Hematopoietic multipotent progenitor cell treated with erythropoietin and hydrocortisone succinate and interleukin-3 and kit ligand, for 8 days (in vitro differentiated cells): ENCODE results near the gene NABP2.
"Not testable (repeated sequence)": the region's sequence is repeated elsewhere in the genome, so short reads cannot be mapped to it uniquely, and the experiment has no call there.

Experiments
- DNase-seq: peaks from one replicate; pipeline ENCODE4 v3.0.0-alpha.2; 2015

NABP2 gene

DNA sequence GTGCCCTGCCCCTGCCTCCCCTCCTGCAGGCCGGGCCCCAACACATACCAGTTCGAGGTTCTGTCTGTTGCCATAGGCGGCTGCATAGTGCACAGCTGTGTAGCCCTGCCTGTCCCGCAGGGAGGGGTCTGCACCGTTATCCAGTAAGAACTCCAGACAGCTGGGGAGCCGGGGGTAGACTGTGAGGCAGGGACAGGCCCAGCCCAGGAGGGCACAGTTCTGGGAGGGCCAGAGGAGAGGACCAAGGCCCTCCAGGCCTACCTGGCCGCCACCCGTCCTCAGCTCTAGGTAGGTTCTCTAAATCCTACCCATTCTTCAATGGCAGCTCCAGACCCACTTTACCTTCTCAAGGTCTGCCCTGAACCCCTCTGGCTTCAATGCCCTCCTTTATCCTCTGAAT, 24.6 kb downstream of the NABP2 start:
- DNase-seq = no peak

DNA sequence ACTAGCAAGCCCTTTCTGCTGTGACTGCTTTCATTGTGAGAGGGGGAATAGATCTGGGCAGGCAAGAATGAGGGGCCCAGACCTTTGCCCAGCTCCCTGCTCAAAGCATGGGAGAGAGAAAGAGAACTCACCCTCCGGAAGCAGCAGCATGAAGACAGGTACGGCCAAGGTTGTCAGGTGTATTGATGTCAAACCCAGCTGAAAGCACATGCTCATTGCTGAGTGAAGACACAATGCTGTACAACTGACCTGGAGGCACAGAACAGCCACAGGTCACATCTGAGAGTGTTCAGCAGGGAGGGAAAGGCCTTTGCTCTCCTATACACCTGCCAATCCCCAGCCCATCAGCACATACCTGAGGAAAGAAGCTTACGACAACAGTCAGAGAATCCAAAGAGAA, 28.5 kb downstream of the NABP2 start:
- no peak for DNase-seq

DNA sequence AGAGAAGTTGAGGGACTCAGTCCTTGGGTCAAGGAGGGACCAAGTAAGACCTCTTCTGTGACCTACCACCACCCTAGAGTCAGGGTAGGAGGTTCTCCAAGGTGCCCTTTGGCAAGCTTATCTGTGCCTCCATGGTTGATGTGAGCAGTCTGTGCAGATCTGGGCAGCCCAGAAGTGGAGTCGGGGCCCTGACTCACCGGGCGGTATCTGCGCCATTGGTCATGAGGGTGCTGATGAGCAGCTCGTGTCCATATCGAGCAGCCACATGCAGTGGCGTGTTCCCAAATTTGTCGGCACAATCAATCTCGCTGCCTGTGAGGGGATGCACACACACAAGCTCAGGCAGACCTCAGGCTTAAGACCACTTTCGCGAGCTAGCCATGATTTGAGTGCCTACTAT, 28.9 kb downstream of the NABP2 start:
- peak; percentile 34 for DNase-seq

GRCh38 chr12:56255671-56256070, 31.5 kb downstream of the NABP2 start:
- DNase-seq = no peak

- no peak for DNase-seq
Measured at GRCh38 chr12:56256326-56256960, 32.3 kb downstream of the NABP2 start.

GRCh38 chr12:56257071-56257470, 32.9 kb downstream of the NABP2 start:
- DNase-seq = no peak

GRCh38 chr12:56257491-56258067, 33.4 kb downstream of the NABP2 start:
- no peak for DNase-seq

GRCh38 chr12:56258068-56258819, 34.1 kb downstream of the NABP2 start, which contains the start of gene ANKRD52:
TSS of gene ANKRD52 (minus strand) at chr12:56258384. CDS start at chr12:56258269, 115 bp downstream.
- peak; percentile 75 for DNase-seq

GRCh38 chr12:56258820-56259183, 34.7 kb downstream of the NABP2 start:
- DNase-seq = no peak

DNA sequence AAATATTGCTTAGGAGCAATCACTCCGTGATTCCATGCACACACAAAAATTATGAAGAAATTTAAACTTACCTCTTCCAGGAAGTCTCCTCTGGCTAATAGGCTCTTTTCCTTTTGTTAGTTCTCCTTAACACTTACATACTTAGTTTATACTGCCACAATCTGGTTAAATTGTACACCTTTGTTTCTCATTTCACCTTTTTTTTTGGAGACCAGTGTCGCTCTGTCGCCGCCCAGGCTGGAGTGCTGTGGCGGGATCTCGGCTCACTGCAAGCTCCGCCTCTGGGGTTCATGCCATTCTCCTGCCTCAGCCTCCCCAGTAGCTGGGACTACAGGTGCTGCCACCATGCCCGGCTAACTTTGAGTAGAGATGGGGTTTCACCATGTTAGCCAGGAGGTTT, 36.2 kb downstream of the NABP2 start:
- no peak for DNase-seq

- no peak for DNase-seq
Measured at GRCh38 chr12:56260921-56261320, 36.8 kb downstream of the NABP2 start.

DNA sequence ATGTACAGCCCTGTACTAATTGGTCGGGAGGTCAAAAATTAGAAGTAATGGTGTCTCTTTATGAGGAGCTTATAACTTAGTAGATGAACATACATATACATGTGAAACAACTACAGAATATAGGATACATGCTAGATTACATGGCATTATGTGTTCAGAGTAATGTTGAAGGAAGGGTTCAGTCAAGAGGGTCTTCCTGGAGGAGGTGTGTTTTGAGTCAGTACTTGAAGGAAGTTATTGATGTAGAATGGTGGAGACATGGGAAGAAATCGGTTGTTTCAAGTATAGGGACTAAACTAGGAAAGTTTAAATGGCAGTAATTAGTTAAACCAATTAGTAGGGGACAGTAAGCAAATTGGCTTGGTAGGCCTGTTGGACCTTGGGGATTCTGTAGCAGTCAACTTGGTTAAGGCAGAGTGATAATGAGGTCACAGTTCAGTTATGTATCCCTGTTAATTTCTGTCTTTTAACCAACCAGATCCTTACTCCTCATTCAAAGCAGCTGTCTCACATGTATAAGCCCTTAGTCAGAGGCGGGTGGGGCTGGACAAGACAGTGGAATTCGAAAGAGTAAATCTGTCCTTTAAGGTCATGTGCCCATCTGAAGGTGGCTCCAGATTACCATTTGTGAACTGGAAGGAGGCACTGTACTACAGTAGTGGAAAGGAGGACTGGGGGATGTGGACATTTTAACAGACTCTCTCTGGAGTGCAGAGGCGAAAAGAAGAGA, 37.5 kb downstream of the NABP2 start:
- DNase-seq = peak; percentile 49

DNA sequence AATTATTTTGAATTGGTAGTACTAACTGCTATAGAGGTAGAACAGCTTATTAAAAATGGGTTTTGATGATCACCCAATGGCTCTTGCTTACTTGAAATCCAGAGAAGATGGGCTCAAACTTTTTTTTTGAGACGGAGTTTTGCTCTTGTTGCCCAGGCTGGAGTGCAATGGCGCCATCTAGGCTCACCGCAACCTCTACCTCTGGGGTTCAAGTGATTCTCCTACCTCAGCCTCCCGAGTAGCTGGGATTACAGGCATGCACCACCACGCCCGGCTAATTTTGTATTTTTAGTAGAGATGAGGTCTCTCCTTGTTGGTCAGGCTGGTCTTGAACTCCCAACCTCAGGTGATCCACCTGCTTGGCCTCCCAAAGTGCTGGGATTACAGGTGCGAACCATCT, 38.8 kb downstream of the NABP2 start:
- peak; percentile 37 for DNase-seq

GRCh38 chr12:56266068-56266692, 42.0 kb downstream of the NABP2 start:
- not testable (repeated sequence) for DNase-seq

GRCh38 chr12:56266693-56267442, 42.7 kb downstream of the NABP2 start, which contains the start of gene COQ10A:
TSS of gene COQ10A (plus strand) at chr12:56266942. CDS start at chr12:56267119, 177 bp downstream.
- peak; percentile 92 for DNase-seq

- DNase-seq = no peak
Measured at GRCh38 chr12:56267443-56268071, 43.4 kb downstream of the NABP2 start.

DNA sequence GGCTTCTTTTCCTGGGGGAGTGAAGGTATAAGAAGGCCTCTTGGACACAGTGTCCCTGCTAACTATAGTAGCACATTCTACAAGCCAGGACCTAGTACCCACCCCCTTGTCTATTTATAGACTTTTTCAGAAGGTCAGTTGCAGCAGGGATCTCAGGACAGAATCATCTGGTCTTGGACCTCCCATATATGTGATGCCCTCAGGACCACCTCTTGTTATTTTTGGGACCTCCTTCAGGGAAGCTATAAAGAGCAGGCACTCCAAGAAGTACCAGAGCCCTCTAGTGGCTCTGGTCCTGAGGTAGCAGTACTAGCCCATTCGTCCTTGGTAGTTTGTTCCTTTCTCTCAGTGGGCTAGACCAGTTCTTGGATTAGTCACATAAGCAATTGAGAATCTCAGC, 46.9 kb downstream of the NABP2 start:
- peak; percentile 47 for DNase-seq

GRCh38 chr12:56272468-56272867, 48.3 kb downstream of the NABP2 start:
- not testable (repeated sequence) for DNase-seq

DNA sequence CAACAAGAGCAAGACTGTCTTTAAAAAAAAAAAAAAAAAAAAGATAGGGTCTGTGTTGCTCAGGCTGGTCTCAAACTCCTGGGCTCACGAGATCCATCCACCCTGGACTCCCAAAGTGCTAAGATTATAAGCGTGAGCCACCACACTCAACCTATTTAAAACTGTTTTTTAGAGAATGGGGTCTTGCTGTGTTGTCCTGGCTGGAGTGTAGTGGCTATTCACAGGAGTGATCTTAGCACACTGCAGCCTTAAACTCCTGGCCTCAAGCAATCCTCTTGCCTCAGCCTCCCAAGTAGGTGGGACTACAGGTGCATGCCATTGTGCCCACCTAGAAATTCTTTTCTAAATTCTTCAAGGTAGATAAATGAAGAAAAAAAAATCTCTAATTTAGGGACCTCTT, 50.2 kb downstream of the NABP2 start:
- DNase-seq = no peak

DNA sequence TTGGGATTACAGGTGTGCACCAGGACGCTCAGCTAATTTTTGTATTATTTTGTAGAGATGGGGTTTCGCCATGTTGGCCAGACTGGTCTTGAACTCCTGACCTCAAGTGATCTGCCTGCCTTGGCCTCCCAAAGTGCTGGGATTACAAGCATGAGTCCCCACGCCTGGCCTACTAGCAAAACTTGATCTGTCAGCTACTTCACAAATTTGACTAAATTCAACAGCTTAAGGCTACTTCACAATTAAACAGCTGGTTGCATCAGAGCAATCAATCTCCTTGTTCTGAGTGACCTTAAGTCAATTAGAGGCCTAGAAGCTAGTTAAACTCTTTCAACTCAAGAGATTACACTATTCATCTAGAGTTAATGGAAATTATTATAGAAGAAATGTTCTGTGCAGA, 54.8 kb downstream of the NABP2 start:
- DNase-seq = no peak
